ENCODE measurements around the gene ZNF48. TPM values are rescaled to one million over a fixed set of nuclear protein-coding genes. Genes with fewer than 3 reads are reported as not detected.

ZNF48 gene
- total RNA-seq, 1 experiment from 2014 or later: 57.3 TPM

- H4K20me1 ChIP-seq (ENCODE audit: control insufficient read depth, insufficient read depth, insufficient read length): no peaks in the 10 kb centered on the region
- no peak for DNase-seq
- Mint-ChIP-seq H3K9me3 (no peaks in the 10 kb centered on the region; a peak in 1 of 5 replicates), H3K27ac (0 out of 7 replicates have a peak overlapping the region, but pooled peaks of 1 of the 3 experiments have one; percentile 77), H3K27me3 (ENCODE audit: low read depth) (peaks cover 2% of the 10 kb centered on the region), H3K36me3 (ENCODE audit: insufficient read depth in 1 of 3, low read depth in 3 of 3) (peaks cover 9 to 33% (median 20%) of the 10 kb centered on the region in 3 experiments; a peak in 6 of 7 replicates), H3K4me3 (no peak overlapping the region), H3K4me1 (peaks cover 34 to 47% of the 10 kb centered on the region in 2 experiments)
- H3K4me1 ChIP-seq (ENCODE audit: insufficient read depth, low read length): no peaks in the 10 kb centered on the region; the same call in 1 of the 2 replicates
- H4K91ac ChIP-seq (ENCODE audit: insufficient read length, low read depth, low read length): no peak overlapping the region
- peaks cover 22% of the 10 kb centered on the region for H3K23me2 ChIP-seq (ENCODE audit: insufficient read length, low read depth, low read length, poor library complexity, severe bottlenecking)
- no peaks in the 10 kb centered on the region for H3K79me1 ChIP-seq (ENCODE audit: insufficient read depth, low read depth, low read length, poor library complexity, severe bottlenecking)
- no peaks in the 10 kb centered on the region for H3K9me3 ChIP-seq (ENCODE audit: control insufficient read depth, low read depth, low read length)
- H3K4ac ChIP-seq (ENCODE audit: low read depth, low read length): no peak overlapping the region
- H3K4me2 ChIP-seq (ENCODE audit: insufficient read depth, insufficient read length, low read length): no peak overlapping the region
- WGBS (ENCODE audit: extremely low coverage, insufficient read length, low lambda C conversion rate): no CpG with 5 or more reads among the region's 42 CpGs
- H2BK20ac ChIP-seq (ENCODE audit: low read depth, low read length, poor library complexity, severe bottlenecking): no peak overlapping the region
- no peak overlapping the region for H3K9ac ChIP-seq (ENCODE audit: extremely low read depth, insufficient read length, low read length)
- no peak overlapping the region for H2BK15ac ChIP-seq (ENCODE audit: low read depth, low read length)
- no peak overlapping the region for H3K18ac ChIP-seq (ENCODE audit: insufficient read length, low read depth, low read length)
- TF ChIP-seq CTCF (conservative IDR thresholded peaks at IDR 0.05): no peak
- H3K27ac ChIP-seq (ENCODE audit: insufficient read length, low read depth, low read length): no peak overlapping the region
- no peak overlapping the region for H2BK120ac ChIP-seq (ENCODE audit: low read depth, low read length, poor library complexity, severe bottlenecking)
- no peak overlapping the region for H4K8ac ChIP-seq (replicated peaks; ENCODE audit: insufficient read length, low read depth, low read length)
- H2AFZ ChIP-seq (ENCODE audit: low read length): no peak overlapping the region
- no peak overlapping the region for H2BK12ac ChIP-seq (ENCODE audit: insufficient read length, low read depth, low read length)
- peaks cover 4% of the 10 kb centered on the region; the same call in 1 of the 2 replicates for H3K79me2 ChIP-seq (ENCODE audit: insufficient read depth, low read length)
- no peak overlapping the region for H3K23ac ChIP-seq (ENCODE audit: insufficient read length, low read depth, low read length)
- H3T11ph ChIP-seq (ENCODE audit: low read length): no peak overlapping the region
- H4K5ac ChIP-seq (ENCODE audit: insufficient read length, low read depth, low read length): no peak overlapping the region
- H3K27me3 ChIP-seq (ENCODE audit: insufficient read depth, low read length): no peaks in the 10 kb centered on the region
- H3K14ac ChIP-seq (ENCODE audit: insufficient read depth, low read length): no peak overlapping the region
- no peak overlapping the region for H3K56ac ChIP-seq (ENCODE audit: insufficient read length, low read depth, low read length)
- H2AK5ac ChIP-seq (ENCODE audit: insufficient read length, low read length): no peak overlapping the region
- H2BK5ac ChIP-seq (ENCODE audit: insufficient read length, low read length): no peak overlapping the region
Observed at GRCh38 chr16:30397776-30398660, 2.8 kb downstream of the ZNF48 start.
